ENCODE data around the gene ADAM12. TPM values are rescaled to one million over a fixed set of nuclear protein-coding genes. Genes with fewer than 3 reads are reported as not detected.

Gene ADAM12
- total and polyA plus RNA-seq, 2 donors (not counting 3 experiments of a cell fraction or from before 2014, with no cell fraction given), result 0.22 to 0.33 TPM

GRCh38 chr10:125984346-125984745 is 403.9 kb downstream of the ADAM12 start:
- no peaks in the 10 kb centered on the region for H3K79me2 ChIP-seq (ENCODE audit: control insufficient read depth, insufficient read depth, low read length)
- no peak overlapping the region for H3K4me2 ChIP-seq (ENCODE audit: insufficient read depth, low read length)
- H3K4me1 ChIP-seq (ENCODE audit: control insufficient read depth, extremely low read depth, insufficient read depth, low read length), result no peaks in the 10 kb centered on the region
- no peak overlapping the region for H3K4me3 ChIP-seq (replicated peaks in 1 of 3; ENCODE audit: insufficient read depth in 1 of 3, low read depth in 1 of 3, low read length in 3 of 3)
- no peak overlapping the region for H3K27ac ChIP-seq (ENCODE audit: insufficient read depth, low read depth, low read length)
- TF ChIP-seq POLR2AphosphoS5 (IDR thresholded peaks at IDR 0.05; ENCODE audit: insufficient read depth, low read depth, low read length) (no peak), GATA2 (IDR thresholded peaks at IDR 0.05; ENCODE audit: insufficient read depth, insufficient read length, low read depth, low read length) (no peak), POLR2A (IDR thresholded peaks at IDR 0.05; ENCODE audit: low read depth, low read length) (no peak), CTCF (IDR thresholded peaks at IDR 0.05; ENCODE audit: extremely low read depth in 1 of 2, insufficient read depth in 1 of 2, low read depth in 1 of 2, low read length in 2 of 2) (no peak), MAX (IDR thresholded peaks at IDR 0.05; ENCODE audit: insufficient read depth, insufficient read length) (no peak), JUN (IDR thresholded peaks at IDR 0.05; ENCODE audit: borderline replicate concordance, insufficient read depth, insufficient read length, low read depth) (no peak), FOS (IDR thresholded peaks at IDR 0.05; ENCODE audit: borderline replicate concordance, insufficient read depth, low read length) (no peak), EZH2 (IDR thresholded peaks at IDR 0.05; ENCODE audit: borderline replicate concordance, low read depth, low read length, severe bottlenecking) (no peak), MYC (IDR thresholded peaks at IDR 0.05; ENCODE audit: low read depth, low read length) (no peak)
- no peaks in the 10 kb centered on the region for H4K20me1 ChIP-seq (replicated peaks; ENCODE audit: control insufficient read depth, extremely low read depth, insufficient read depth, low read length)
- H3K27me3 ChIP-seq (ENCODE audit: control insufficient read depth in 2 of 2, insufficient read depth in 2 of 2, low read length in 2 of 2), result no peaks in the 10 kb centered on the region
- H3K9ac ChIP-seq (replicated peaks; ENCODE audit: extremely low read depth, insufficient read depth, low read length), result no peak overlapping the region
- no peak for FAIRE-seq
- H3K9me3 ChIP-seq (replicated peaks; ENCODE audit: control insufficient read depth, insufficient read depth, low read length), result no peaks in the 10 kb centered on the region
- POLR2A ChIA-PET, result no interaction called here
- CTCF ChIA-PET, result interaction anchor here (2.5 to 6.6 kb wide), 3 partner anchors 78 to 765 kb away, joined by 7 to 88 read pairs (median 30); no protein-coding TSS in a partner anchor
- no TSS peak for BruUV-seq (replicated peaks)
- intact Hi-C loops (cut with micrococcal nuclease), result loop anchor here (5.0 kb wide), 1 partner anchor 318 kb away; no protein-coding TSS in a partner anchor
- no peaks in the 10 kb centered on the region for H3K36me3 ChIP-seq (ENCODE audit: control insufficient read depth in 2 of 2, extremely low read depth in 1 of 2, insufficient read depth in 2 of 2, low read length in 2 of 2)
- H2AFZ ChIP-seq (ENCODE audit: low read depth, low read length), result no peak overlapping the region
- no peak for DNase-seq (ENCODE audit: low read depth, low spot score)
- H3K9me1 ChIP-seq (replicated peaks; ENCODE audit: control insufficient read depth, extremely low read depth, insufficient read depth, low read length), result no peaks in the 10 kb centered on the region
- dilution Hi-C loops (cut with MboI; ENCODE audit: extremely low pct_ligation_motif_present, low sequenced_read_pairs), result no loop called here
